Fibroblast of peridontal ligament (primary cell): ENCODE measurements around the gene ENPEP.

Experiments used
- DNase-seq: peaks from one replicate; pipeline ENCODE4 v3.0.0-alpha.2; 2010; ENCODE audit errors: extremely low read depth

The ENPEP gene

GRCh38 chr4:110609044-110609750 is 133.2 kb downstream of the ENPEP start:
- DNase-seq: no peak

DNA sequence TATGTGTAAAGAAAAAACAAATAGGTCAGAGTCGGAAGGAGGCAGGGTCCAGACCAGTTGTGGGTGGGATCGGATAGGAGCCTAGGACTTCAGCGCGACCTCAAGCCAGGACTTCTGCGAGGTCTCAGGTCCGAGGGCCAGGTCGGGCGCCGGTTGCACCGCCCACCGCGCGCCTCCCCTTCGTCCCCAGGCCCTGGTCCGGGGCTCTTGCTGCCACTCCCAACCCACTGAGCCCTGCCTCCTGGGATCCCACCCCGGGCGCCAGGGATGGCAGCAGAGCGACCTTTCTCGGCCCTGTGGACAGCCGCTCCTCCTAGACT is 134.6 kb downstream of the ENPEP start:
- no peak for DNase-seq

DNA sequence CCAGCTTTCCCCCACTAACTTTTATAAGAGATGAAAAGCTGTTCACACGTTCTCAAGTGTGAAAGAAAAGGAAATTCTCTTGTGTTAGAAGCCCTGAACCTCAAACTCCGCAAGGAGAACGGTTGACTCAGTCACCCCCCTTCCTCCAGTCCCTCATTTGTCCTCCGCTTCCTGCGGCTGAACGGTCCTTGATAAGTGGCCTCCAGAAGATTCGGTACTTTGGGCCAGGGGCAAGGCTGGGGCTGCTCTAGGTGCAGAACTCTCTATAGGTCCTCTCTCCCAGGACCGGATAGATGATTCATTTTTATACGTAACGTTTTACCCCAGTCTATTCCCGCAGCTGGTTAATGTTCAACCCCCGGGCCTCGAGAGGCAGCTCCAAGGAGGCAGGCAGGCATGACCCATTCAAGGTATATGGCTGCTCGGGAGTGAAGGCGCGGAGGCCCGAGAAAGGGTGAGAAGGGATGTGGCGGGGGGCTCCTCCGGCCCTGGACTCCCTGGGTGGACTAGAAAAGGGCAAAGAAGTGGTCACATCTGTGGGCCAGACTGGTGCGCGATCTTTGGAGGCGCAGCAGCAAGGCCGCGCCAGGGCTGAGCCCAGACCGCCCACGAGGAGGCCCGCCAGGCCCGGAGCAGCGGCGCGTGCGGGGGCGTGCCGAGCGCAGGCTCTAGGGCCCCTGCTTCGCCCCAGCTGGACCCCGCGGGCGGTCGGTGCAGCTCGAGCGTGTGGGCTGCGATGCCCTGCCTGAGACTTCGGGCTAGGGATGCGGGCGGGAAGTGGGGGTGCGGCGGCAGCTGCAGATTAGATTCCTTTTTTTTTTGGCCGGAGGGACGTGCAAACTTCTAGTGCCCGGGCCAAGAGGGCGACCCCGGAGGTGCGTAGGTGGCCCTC is 135.2 kb downstream of the ENPEP start:
- no peak for DNase-seq

- no peak for DNase-seq
Measured at GRCh38 chr4:110611968-110612447, 136.1 kb downstream of the ENPEP start.

GRCh38 chr4:110612631-110613269 is 136.8 kb downstream of the ENPEP start:
- DNase-seq: no peak

- no peak for DNase-seq
Measured at GRCh38 chr4:110613745-110614144, 137.8 kb downstream of the ENPEP start.

DNA sequence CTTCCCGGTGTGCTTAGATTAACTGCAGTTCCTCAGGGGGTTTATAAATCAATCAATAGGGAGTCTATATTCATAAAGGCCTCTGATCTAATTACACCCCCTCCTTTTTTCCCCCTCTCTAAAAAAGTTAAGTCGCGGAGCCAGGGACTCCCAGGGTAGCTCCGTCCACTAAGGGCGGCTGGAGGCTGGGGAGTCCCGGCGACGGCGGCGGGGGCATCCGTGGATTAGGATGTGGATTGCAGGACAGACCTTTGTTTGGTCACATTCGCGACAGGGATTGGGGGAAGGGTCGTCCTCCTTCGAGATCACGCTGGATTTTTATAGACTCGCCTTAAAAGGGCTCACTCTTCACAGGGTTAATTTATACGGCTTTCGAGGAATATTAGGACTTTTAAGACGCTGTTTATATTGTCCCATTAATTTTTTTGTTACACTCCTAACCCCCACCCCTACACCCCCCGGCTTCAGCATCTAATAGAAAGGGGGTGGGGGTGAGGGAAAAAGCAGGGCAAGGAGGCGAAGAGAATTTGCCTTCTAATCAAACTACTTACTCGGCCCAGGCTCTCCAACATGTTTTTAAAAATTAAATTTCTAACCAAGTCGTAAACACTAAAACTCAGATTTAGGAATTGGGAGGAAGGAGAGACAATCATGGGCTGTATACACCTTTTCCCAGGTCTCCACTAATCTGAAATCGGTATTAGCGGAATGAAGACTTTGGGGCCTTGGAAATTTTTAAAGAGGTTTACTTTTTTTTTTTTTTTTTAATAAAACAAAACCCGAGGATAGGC is 138.4 kb downstream of the ENPEP start:
- DNase-seq: no peak
